Activated T-cell treated with anti-CD3 and anti-CD28 coated beads, Interleukin-2, amount 50 U/mL, for 48 hours (primary cell): ENCODE measurements around the gene VPS72.
A peak's percentile ranks its signal among the peaks of the same experiment; 100 is the strongest.

Source experiments
- DNase-seq, 2 experiments: peaks; one replicate each; pipeline ENCODE4 v3.0.0-alpha.2; 2020

The VPS72 gene

DNA sequence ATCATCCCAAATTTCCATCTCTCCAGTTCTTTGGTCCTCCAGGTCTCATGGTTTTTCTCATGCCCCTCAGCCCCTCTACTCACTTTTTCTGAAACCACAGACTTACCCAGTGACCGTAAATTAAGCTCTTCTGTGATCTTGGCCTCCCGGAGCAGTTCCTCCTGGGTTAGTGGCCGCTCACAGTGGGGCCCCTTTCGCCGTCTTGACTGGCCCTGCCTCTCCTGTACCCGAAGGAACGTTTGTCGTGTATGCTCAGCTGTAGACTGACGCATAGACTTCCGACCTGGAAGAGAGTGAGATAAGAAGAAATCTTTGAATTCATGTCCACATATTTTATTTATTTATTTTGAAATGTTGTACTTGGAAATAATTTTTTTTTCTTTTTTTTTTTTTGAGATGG is 5.8 kb downstream of the VPS72 start:
- no peak for DNase-seq

DNA sequence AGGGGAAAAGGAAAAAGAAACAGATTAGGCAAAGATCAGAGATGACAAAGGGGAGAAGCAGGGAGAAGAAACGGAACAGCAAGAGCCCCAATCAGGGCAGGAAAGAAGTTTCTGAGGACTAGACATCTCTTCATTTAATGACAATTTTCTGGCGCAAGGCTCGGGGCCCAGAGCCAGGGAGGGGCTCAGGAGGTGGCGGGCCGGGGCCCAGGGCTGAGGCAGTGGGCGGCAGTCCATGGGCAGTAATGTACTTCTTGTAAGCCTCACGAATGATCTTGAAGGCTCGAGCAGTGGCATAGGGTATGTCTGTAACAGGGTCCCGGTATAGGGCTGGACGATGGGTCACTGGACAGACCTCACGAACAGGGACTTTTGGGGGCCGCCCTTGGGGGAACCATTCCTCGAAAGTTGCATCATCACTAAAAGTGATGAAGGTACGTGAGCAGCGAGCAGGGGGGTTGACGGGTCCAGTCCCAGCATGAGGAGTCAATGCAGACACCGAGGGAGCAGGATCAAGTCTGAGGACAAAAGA is 13.4 kb downstream of the VPS72 start:
- DNase-seq: no peak

DNA sequence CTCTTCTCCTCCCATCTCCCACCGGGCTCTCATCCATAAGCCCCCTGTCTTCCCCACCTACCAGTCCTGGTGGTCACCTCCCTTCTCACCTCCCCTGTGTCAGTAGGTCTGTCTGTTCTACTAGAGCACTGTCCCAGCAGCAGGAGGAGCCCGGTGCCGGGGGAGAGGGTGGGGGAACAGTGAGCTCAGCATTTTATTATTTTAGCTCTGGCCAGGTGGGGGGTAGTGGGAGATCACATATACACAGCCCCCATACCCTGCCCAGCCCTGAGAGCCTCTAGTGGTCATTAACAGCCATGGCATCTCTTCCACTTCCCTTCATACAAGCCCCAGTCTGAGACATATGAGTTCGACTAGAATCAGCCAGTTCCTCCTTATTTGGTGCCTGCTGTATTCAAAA is 14.1 kb downstream of the VPS72 start, which contains the start of gene TMOD4:
Gene TMOD4, minus strand, starts transcription at position 119 of the 400 bp plus-strand sequence. CDS start 1,106 bp downstream, outside the sequence.
- DNase-seq: no peak

DNA sequence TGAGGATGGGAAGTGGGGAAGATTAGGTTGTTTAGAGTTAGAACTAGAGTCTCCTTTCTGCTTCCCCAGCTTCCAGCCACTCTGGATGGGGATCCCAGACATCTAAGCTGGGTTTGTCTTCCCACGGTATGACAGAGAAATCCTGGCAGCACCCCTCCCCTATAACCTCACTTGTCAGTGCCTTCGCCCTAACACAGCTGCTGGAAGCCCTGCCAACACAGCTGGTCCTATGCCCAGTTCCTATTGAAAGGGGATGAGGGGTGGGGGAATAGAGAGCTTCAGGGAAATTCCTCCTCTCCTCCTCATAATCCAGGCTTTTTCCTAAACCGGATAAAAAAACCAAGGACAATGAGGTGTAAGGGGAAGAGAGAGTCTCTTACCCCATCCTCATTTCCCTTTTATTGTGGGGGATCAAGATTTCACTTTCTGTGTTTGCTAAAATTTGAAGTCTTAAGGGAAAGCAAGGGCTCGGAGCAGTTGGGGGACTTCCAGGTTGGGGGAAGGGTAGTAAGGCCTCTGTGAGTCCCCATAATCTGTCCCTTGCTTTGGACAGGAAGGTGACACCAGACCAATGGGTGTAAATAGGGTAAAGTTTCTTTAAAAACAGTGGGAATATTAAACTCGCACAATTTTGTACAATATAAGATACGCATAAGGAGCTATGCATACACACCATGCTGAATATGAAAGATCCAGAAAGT is 14.8 kb downstream of the VPS72 start:
- no peak for DNase-seq

DNA sequence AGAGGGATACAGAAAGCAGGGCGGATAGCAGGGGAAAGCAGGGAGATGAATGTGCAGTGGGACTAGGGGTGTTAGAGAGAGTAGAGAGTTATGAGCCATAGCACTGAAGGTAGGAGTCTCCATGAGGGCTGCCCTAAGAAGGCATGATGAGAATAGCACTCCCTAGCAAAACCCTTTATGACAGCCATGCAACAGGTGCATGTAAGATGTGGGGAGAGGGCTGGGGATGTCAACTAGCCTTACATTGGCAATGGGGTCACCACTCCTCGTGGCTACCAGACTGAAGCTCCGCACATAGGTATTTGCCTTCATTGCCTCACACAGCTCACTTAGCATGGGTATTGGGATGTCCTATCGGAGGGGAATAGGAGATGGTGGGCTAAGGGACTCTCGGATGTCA is 18.8 kb downstream of the VPS72 start:
- DNase-seq: no peak

DNA sequence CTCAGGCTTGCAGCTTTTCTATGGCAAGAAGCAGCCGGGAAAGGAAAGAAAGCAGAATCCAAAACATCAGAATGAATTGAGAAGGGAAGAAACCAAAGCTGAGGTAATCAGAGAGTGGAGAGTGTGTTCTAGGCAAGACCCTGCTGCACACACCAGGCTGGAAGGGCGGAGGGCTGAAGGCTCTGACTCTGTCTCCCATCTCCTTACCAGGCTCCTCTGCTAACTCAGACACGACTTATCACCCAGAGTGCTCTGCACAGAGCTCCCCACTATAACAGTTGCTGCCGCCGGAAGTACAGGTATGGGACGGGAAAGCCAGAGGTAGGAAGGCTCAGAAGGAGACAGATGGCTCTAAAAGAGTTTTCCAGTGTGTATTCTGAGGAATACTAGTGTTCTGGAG is 22.9 kb downstream of the VPS72 start:
- no peak for DNase-seq

DNA sequence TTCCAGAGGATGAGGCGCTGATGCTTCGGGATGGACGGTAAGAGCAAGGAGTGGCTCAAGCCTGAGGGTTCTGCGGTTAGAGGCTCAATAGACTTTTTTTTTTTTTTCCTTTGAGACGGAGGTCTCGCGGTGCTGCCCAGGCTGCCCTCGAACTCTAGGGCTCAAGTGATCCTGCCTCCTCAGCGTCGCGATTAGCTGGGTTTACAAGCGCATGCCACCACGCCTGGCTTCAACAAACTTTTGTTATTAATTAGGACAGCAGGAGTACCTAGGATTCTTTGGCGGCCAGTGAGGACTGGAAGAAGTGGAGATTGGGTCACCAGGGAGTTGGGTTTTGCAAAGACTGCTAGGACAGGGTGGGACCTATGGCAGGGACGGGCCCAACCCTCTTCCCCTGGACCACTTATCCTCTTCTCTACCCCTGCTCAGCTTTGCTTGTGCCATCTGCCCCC is 23.5 kb downstream of the VPS72 start:
- DNase-seq: no peak

DNA sequence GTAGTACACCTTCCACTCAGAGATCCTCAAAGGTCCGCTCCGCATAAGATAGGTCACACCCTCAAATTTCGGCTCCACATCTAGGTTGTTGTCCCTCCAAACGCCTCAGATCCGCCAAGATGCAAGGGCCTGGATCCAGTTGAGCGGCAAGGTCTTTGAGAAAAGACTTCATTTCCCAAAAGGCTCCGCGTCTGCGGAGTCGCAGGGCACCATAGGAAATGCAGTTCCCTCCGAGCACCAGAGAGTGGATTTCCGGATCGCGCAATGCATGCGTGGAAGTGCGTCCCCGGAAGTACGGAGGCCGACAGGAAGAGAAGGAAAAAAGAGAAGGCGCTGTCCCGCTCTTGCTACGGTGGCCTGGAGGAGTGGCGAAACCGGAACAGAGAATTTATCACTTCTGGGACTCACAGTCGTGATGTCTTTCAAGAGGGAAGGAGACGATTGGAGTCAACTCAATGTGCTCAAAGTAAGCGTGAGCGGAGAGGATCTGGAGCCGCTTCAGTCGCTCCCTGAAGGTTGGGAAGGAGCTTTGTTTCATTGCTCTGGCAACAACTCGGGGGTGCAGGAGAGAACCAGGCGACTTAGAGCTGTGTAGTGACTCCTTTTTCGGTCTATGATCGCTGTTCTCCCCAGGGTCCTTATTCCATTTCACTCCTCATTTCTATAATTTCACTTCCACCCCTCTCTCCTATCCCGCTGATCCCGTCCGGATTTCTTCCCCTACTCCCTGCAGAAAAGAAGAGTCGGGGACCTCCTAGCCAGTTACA is 24.1 kb downstream of the VPS72 start, which contains the start of the genes LYSMD1 and SCNM1:
Gene LYSMD1, minus strand, starts transcription at position 165 of the 767 bp plus-strand sequence. CDS start 644 bp downstream, outside the sequence.
Gene SCNM1, plus strand, starts transcription at position 407 of the 767 bp plus-strand sequence. Its CDS starts 9 bp downstream, at position 416.
- DNase-seq: peak; percentile 96 to 98

DNA sequence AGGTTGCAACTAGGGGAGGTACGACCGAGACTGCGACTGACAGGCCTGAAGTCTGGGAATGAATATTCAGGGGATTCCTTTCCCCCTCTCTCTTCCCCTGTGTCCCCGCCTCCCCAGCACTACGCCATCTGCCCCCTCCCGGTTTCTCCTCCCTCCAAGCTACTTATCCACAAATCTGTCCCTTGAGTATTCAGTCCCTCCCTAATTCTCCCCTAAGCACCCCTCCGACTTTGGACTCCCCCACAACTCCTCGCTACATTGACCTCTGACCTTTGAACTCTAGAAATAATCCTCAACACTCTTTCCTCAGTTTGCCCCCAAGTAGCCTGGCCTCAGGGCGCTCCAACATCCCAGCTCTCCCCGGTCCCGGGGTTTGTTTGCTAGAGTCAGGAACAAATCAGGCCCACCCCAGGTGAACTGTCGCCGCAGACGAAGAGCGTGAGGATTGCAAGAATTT is 24.7 kb downstream of the VPS72 start:
- DNase-seq: no peak

DNA sequence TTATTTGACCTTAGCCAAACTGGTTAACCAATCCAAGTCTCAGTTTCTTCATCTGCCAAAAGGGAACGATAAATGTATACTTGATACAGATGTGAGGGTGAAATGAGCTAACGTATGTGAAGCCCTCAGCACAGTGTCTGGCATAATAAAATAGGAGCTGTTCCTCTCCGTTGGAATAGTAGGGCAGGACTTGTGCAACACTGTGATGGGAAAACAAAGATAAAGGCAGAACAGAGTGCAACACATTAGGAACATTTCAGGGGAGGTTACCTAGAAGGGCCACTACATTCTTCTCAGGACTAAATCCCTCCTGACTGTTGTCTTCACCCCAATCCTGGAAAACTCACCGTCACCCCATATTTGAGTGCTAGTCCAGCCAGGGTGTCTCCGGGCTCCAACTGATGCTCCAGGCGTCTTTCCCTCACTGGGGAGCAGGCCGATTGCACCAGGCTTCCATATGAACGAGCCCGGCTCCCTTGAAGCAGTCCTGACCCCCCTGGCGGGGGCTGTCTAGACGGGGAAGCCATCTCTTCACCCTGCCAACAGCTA is 25.2 kb downstream of the VPS72 start:
- peak in 1 of 2 experiments; percentile 33 for DNase-seq

DNA sequence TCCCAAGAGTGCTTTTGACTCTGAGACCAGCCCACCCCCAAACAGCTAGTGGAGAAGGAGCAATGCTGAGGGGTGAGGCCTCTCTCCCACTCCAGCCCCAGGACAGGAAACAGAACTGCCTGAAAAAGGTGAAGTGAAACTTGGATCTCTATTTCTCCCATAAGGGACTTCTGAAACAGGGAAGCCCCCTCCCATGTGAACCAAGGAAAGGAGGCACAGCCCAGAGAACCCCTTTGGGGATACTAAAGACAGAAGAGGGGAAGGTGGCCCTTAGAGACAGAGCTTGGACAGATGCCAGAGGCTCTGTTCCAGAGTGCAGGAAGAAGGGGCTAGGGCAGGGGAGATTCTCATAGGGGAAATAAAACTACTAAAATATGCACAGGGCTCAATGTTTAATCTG is 30.6 kb downstream of the VPS72 start:
- no peak for DNase-seq

DNA sequence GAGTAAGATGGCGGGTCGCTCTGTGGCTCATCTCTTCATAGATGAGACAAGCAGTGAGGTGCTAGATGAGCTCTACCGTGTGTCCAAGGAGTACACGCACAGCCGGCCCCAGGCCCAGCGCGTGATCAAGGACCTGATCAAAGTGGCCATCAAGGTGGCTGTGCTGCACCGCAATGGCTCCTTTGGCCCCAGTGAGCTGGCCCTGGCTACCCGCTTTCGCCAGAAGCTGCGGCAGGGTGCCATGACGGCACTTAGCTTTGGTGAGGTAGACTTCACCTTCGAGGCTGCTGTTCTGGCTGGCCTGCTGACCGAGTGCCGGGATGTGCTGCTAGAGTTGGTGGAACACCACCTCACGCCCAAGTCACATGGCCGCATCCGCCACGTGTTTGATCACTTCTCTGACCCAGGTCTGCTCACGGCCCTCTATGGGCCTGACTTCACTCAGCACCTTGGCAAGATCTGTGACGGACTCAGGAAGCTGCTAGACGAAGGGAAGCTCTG is 31.2 kb downstream of the VPS72 start:
- peak; percentile 45 to 50 for DNase-seq

DNA sequence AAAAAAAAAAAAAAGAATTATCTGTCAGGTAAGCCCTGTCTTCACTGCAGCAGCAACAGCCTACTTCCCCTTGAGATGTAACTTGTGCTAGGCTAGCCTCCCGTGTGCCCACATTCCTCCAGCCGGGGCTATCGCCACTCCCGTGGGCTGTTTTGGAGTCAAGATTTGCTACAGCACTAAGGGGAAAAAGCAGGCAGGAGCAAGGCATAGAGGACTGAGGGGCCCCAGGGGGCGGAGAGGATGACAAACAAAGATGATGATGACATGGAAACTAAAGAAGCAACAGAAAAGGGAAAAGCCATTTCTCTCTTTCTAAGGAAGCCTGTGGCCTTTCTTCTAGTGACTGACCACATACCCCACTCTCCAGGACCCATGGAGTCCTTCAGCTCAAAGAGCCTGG is 31.7 kb downstream of the VPS72 start:
- DNase-seq: peak; percentile 79 to 82

DNA sequence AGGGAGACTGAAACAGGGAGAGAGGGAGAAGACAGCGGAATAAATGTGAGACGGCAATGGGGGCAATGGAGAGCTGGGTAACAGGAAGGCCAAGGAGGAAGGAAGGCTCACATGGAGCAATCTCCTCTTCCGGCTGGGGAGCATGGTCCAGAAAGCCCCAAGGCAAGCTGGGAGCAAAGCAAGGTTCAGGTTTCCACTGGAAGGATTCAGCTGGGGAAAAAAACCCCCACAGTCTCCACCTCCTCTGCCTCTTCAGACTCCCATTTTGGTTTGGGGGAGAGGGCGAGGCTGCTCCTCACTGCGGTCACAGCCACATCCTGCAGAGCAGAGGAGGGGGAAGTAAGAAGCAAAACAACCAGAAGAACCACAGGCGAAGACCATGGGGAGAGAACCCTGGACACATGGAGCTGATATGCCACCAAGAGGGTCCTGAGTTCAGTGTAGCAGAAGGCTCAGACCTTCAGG is 32.9 kb downstream of the VPS72 start:
- DNase-seq: peak; percentile 72 to 77

DNA sequence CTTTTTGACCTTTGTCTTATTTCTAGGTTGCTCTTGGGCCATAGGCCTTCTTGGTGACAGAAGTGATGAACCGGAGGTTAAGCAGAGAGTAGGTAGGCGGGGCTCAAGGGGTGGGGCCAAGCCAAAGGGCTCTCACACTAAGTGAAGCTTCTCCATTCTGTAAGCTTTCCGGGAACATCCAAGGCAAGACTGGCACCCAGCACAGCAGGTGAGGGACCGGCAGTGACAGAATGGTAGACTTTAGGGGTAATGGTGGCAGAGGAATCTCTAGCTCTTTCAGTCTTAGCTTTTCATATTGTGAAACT is 33.5 kb downstream of the VPS72 start, which contains the start of gene TNFAIP8L2:
Gene TNFAIP8L2, plus strand, starts transcription at position 135 of the 305 bp plus-strand sequence. CDS start 2,049 bp downstream, outside the sequence.
- DNase-seq: peak; percentile 88

DNA sequence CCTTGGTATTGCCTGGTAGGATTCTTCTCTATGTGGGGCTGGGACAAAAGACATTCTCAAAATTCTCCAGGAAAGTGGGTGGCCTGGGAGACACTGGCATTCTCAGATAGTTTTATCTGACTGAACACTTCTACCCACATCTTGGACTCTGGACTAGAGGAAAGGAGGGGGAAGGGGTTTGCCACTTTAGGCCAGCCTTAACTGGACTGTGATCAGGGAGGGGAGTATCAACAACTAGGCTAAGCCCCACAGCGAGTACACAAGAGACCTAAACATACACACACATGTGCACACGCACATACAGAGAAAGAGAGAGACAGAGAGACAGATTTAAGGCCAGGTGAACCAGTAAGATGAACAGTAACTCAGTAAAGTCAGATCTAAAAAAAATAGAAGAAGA is 42.3 kb downstream of the VPS72 start:
- DNase-seq: no peak

DNA sequence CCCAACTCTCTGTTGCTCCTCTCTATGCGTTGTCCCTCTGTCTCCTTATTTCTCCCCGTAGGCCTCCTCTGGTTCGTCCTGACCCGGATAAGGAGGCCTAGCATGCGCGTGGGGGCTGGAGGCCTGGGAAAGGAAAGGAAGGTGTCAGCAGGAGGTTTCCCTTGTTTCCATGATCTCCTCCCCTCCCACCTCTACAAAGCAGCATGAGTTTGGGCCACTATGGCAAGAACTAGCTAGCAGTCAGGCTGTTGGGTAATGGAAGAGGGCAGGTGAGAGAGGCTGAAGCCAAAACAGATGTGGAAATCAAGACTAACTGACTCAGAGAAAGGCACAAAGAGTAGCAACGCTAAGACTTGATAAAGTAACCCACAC is 42.9 kb downstream of the VPS72 start:
- no peak for DNase-seq

DNA sequence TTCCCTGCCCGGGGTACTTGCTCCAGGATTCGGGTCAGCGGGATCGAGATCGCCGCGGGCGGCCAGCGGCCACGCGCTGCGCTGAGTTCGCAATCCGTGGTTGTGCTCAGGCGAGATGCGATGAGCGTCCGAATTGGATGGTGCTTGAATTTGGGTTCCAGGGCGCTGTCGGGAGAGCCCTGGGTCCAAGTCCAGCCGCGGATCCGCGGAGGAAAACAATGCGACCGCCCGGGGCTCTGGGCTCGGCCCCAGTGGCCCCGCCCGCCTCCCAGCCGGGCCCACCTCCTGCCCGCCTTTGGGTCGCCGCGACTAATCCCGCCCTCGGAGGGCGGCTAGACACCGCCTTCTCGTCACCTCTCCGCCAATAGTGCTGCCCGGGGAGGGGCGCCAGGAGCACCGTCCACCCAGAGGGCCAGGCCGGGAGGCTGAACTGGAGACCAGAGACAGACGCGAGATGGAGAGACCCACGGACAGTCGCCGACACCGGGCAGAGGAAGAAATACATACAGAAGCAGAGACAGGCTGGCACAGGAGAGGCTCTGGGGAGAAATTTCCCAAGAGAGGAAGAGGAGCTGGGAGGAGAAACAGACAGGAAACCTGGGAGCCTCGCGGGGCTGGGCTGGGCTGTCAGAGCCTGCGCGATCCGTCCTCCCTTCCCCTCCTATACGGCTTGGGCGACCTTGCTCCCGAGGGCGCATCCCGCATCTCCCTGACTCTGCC is 43.4 kb downstream of the VPS72 start, which contains the start of gene SEMA6C:
Gene SEMA6C, minus strand, starts transcription at position 220 of the 720 bp plus-strand sequence. CDS start 4,010 bp downstream, outside the sequence.
- peak; percentile 89 to 93 for DNase-seq

DNA sequence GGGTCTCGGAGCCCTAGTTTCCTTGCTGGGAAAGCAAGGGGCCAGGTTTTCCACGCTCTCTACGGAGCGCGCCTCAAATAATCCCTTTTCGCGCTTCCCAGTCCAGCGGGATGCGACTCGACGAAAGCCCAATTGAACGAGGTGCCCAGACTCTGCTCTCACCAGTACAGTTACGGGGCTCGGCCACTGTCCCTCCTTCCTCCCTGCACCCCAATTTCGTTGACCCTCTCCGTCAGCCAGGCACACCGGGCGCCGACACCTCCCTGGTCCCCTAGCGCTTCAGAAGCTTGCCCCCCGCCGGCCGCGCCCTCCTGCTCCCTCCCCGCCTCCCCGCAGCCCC is 44.0 kb downstream of the VPS72 start:
- DNase-seq: peak in 1 of 2 experiments; percentile 36

DNA sequence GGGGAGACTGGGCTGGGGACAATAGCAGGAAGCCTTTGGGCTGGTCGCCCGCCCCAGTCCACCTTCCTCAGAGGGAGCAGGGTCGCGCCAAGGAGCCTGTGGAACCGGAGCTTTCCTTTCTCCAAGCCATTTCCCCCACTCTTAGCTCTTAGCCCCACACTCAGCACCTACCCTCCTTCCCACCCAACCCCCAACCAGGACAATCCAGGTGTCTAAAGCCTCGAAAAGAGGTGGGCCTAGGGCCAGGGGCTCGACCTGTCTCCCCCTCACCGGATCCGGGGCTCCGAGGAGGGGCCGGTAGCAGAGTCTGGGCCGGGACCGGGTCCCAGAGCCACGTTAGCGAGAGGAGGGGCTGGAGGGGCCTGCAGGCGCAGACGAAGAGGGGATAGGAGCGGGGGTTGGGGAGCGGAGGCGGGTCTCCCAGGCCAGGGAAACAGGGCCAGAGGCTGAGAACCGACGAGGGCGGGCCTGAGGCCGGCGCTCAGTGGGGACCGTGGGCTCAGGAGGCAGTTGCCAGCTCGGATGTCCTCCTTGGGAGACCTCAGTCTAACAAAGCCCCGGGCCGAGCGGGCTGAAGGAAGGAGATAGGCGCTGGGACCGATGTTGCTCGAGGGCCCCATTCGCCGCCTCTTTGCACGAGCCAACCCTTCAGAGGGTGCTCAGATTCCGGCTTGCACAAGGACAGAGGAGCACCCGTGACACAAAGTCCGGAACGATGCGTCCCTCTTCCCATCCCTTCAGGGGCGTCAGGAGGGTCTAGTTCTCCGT is 44.5 kb downstream of the VPS72 start:
- peak; percentile 57 for DNase-seq
